Vagina (tissue), 2 donors: ENCODE results near the gene ANXA6. TPM values are rescaled to one million over a fixed set of nuclear protein-coding genes. Genes with fewer than 3 reads are reported as not detected.

ENCODE experiments used
- DNase-seq, 2 donors: peaks; one replicate each; pipeline ENCODE4 v3.0.0-alpha.2; 2017; ENCODE audit errors: extremely low spot score in 2 of 2
- H3K27ac ChIP-seq: fragments of 200-600 bp; sonication (generic); one replicate; pipeline ENCODE4 v1.5.1; 2019
- H3K27me3 ChIP-seq: fragments of 200-600 bp; sonication (generic); one replicate; pipeline ENCODE4 v1.5.1; 2019
- H3K36me3 ChIP-seq, 2 donors: fragments of 200-600 bp; sonication (generic); one replicate each; pipeline ENCODE4 v1.5.1; 2017 to 2019
- H3K4me1 ChIP-seq: fragments of 200-600 bp; sonication (generic); one replicate; pipeline ENCODE4 v1.5.1; 2019
- H3K4me3 ChIP-seq, 2 donors: fragments of 200-600 bp; sonication (generic); 1 replicate in 1 of 2; 2 replicates in 1 of 2; pipeline ENCODE4 v1.5.1; 2016 to 2019
- H3K9me3 ChIP-seq: fragments of 200-600 bp; sonication (generic); one replicate; pipeline ENCODE4 v1.5.1; 2019
- CTCF ChIP-seq, 3 experiments: fragments of 450-650 bp in 2 of 3; fragments of 200-600 bp in 1 of 3; sonication (generic) in 1 of 3; IDR thresholded peaks; one replicate each; pipeline ENCODE4 v1.5.1; 2017 to 2019; ENCODE audit warnings: antibody characterized with exemption in 3 of 3, mild to moderate bottlenecking in 2 of 3, moderate library complexity in 2 of 3
- POLR2A ChIP-seq, 2 donors: fragments of 450-650 bp; IDR thresholded peaks; one replicate each; pipeline ENCODE4 v1.6.1; 2017; ENCODE audit warnings: antibody characterized with exemption in 2 of 2, mild to moderate bottlenecking in 2 of 2, moderate library complexity in 2 of 2
- POLR2AphosphoS5 ChIP-seq, 2 donors: sonication (generic); formaldehyde crosslinking; IDR thresholded peaks; one replicate each; pipeline ENCODE4 v1.9.0; 2017; ENCODE audit warnings: antibody characterized with exemption in 2 of 2, mild to moderate bottlenecking in 2 of 2, low read depth in 1 of 2; ENCODE audit not compliant: insufficient read depth in 1 of 2
- intact Hi-C: fragments of 100-400 bp; cut with DNase I; formaldehyde crosslinking; loops from one replicate; pipeline ENCODE4 v1.15.1; 2023
- total RNA-seq: library from RNA; depleted of rRNA; stranded (reverse); fragments of >200 nt; gene quantifications from one replicate; pipeline ENCODE4 v1.2.3, GENCODE V29; 2016

The ANXA6 gene
- total RNA-seq, 1 donor from 2014 or later: 190 TPM

GRCh38 chr5:151092762-151093161 lies 64.8 kb downstream of the ANXA6 start:
- no peaks in the 10 kb centered on the region for H3K9me3 ChIP-seq
- H3K36me3 ChIP-seq: no peaks in the 10 kb centered on the region
- peaks cover 43% of the 10 kb centered on the region for H3K4me1 ChIP-seq

GRCh38 chr5:151089726-151090125 lies 67.9 kb downstream of the ANXA6 start:
- Histone ChIP-seq H3K9me3 (no peaks in the 10 kb centered on the region), H3K4me1 (peaks cover 45% of the 10 kb centered on the region), H3K27me3 (no peaks in the 10 kb centered on the region), H3K36me3 (no peaks in the 10 kb centered on the region), H3K27ac (no peak overlapping the region), H3K4me3 (no peak overlapping the region)
- DNase-seq: no peak
- no peak for TF ChIP-seq POLR2A (IDR thresholded peaks at IDR 0.05)
- TF ChIP-seq CTCF (IDR thresholded peaks at IDR 0.05): no peak
- no peak for TF ChIP-seq POLR2AphosphoS5 (IDR thresholded peaks at IDR 0.05; ENCODE audit: insufficient read depth in 1 of 2, low read depth in 1 of 2)
- intact Hi-C loops: no loop called here

More at GRCh38 chr5:151092762-151093161, 64.8 kb downstream of the ANXA6 start:
- H3K27ac ChIP-seq: peak overlapping the region; percentile 6
- no peak overlapping the region for H3K4me3 ChIP-seq
- TF ChIP-seq POLR2A (IDR thresholded peaks at IDR 0.05) (no peak), CTCF (IDR thresholded peaks at IDR 0.05) (no peak), POLR2AphosphoS5 (IDR thresholded peaks at IDR 0.05; ENCODE audit: insufficient read depth in 1 of 2, low read depth in 1 of 2) (no peak)
- intact Hi-C loops: no loop called here
- DNase-seq: no peak
- no peaks in the 10 kb centered on the region for H3K27me3 ChIP-seq

- intact Hi-C loops: no loop called here
- H3K27me3 ChIP-seq: no peaks in the 10 kb centered on the region
- H3K36me3 ChIP-seq: no peaks in the 10 kb centered on the region
- TF ChIP-seq CTCF (IDR thresholded peaks at IDR 0.05) (no peak), POLR2AphosphoS5 (IDR thresholded peaks at IDR 0.05; ENCODE audit: insufficient read depth in 1 of 2, low read depth in 1 of 2) (no peak), POLR2A (IDR thresholded peaks at IDR 0.05) (no peak)
- peaks cover 41% of the 10 kb centered on the region for H3K4me1 ChIP-seq
- no peaks in the 10 kb centered on the region for H3K9me3 ChIP-seq
- DNase-seq: no peak
- no peak overlapping the region for H3K27ac ChIP-seq
- no peak overlapping the region for H3K4me3 ChIP-seq
These were observed 68.6 kb downstream of the ANXA6 start for GRCh38 chr5:151088986-151089385.

GRCh38 chr5:151087486-151087885 lies 70.1 kb downstream of the ANXA6 start:
- Histone ChIP-seq H3K4me1 (peaks cover 41% of the 10 kb centered on the region), H3K27me3 (no peaks in the 10 kb centered on the region), H3K9me3 (no peaks in the 10 kb centered on the region), H3K27ac (no peak overlapping the region), H3K36me3 (no peaks in the 10 kb centered on the region), H3K4me3 (no peak overlapping the region)
- TF ChIP-seq POLR2A (IDR thresholded peaks at IDR 0.05) (no peak), POLR2AphosphoS5 (IDR thresholded peaks at IDR 0.05; ENCODE audit: insufficient read depth in 1 of 2, low read depth in 1 of 2) (no peak), CTCF (IDR thresholded peaks at IDR 0.05) (no peak)
- intact Hi-C loops: no loop called here
- DNase-seq: no peak

GRCh38 chr5:151086905-151087360 lies 70.6 kb downstream of the ANXA6 start:
- Histone ChIP-seq H3K4me3 (no peak overlapping the region), H3K9me3 (no peaks in the 10 kb centered on the region), H3K4me1 (peaks cover 46% of the 10 kb centered on the region), H3K27ac (peak overlapping the region; percentile 87), H3K36me3 (no peaks in the 10 kb centered on the region), H3K27me3 (no peaks in the 10 kb centered on the region)
- intact Hi-C loops: no loop called here
- DNase-seq: no peak
- TF ChIP-seq POLR2A (IDR thresholded peaks at IDR 0.05) (no peak), POLR2AphosphoS5 (IDR thresholded peaks at IDR 0.05; ENCODE audit: insufficient read depth in 1 of 2, low read depth in 1 of 2) (no peak), CTCF (IDR thresholded peaks at IDR 0.05) (no peak)
